GM18508 (cell line): ENCODE data around the gene KBTBD7.
"Not testable (repeated sequence)": the region's sequence is repeated elsewhere in the genome, so short reads cannot be mapped to it uniquely, and the experiment has no call there.

Experiments
- ATAC-seq: cut with Tn5 transposase; IDR thresholded peaks from one replicate; pipeline ENCODE4 v1.9.1; 2021; ENCODE audit warnings: moderate number of reproducible peaks; ENCODE audit not compliant: insufficient read depth, unreplicated experiment

Gene KBTBD7

DNA sequence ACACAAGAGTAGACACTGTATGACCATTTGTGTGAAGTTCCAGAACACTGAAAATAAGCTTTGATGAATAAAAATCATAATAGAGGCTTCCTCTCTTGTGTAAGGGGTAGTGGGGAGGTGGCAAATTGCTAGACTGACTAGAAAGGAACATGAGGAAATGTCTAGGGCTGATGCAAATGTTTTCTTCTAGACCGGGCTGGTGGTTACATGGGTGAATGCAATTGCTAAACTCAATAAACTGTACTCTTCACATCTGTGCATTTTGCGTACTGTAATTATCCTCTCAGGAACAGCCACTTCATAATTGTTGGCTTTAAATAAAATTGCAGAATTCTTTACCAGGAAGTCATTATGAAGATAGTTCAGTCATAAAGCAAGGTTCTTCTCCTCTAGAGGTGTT, 5.2 kb upstream of the KBTBD7 start:
- ATAC-seq, result no peak

- ATAC-seq, result no peak
These were observed 4.7 kb upstream of the KBTBD7 start for GRCh38 chr13:41199079-41199478.

GRCh38 chr13:41196620-41197019, 2.3 kb upstream of the KBTBD7 start:
- ATAC-seq, result no peak

GRCh38 chr13:41196011-41196410, 1.6 kb upstream of the KBTBD7 start:
- no peak for ATAC-seq

GRCh38 chr13:41193469-41193868, 900 bp downstream of the KBTBD7 start:
- no peak for ATAC-seq

DNA sequence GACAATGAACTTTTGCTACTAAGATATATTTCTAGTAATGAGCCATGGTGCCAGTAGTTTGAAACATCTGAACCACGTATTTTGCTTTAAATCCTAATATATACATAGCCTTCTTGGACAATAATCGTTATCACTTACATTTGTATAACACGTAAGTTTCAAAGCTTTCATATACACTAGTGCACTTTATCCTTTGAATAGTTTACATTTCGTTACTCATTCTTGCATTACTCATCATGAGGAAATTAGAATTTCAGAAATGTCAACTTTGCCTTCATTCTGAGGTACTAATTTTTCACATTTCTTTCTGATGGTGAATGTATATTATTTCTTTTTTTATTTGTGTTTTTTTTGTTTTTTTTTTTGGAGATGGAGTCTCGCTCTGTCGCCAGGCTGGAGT, 5.8 kb downstream of the KBTBD7 start:
- no peak for ATAC-seq

GRCh38 chr13:41186481-41186880, 7.9 kb downstream of the KBTBD7 start:
- no peak for ATAC-seq

DNA sequence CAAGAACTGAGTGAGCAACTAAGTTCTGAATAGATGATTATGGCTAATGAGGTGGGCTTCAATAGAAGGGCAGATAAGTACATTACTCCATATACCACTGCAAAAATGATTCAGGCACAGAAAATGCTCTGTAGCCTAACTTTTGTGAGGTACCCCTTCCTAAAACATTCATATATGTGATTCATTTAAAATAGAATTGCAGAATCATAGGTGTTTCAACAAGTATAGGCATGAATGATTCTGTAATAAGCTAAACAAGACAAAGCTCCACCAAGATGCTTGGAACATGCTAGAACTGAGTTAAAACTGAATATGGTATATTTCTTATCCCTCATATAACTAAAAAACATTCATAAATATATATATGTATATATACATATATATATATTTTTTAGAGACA, 12.1 kb downstream of the KBTBD7 start:
- no peak for ATAC-seq

GRCh38 chr13:41179593-41180250, 14.6 kb downstream of the KBTBD7 start:
- ATAC-seq, result no peak

GRCh38 chr13:41178040-41178439, 16.3 kb downstream of the KBTBD7 start:
- no peak for ATAC-seq

DNA sequence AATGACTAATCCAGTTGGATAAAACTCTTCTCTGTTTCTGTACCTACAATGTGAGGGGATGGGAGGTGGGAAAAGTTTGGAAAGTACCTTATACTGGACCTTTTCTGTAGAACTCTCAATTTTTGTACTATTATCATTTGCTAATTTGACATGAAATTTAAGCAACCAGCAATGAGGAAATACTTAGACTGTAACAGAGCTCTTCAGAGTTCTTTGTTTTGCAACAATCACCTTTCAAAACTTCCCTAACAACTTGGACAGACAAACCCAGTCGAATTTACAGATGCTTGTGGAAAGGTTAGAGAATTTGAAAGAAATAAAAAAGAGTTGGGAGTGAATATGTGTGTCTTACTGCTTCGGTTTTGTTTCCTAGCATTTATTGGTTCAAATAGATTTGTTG, 16.8 kb downstream of the KBTBD7 start:
- no peak for ATAC-seq

DNA sequence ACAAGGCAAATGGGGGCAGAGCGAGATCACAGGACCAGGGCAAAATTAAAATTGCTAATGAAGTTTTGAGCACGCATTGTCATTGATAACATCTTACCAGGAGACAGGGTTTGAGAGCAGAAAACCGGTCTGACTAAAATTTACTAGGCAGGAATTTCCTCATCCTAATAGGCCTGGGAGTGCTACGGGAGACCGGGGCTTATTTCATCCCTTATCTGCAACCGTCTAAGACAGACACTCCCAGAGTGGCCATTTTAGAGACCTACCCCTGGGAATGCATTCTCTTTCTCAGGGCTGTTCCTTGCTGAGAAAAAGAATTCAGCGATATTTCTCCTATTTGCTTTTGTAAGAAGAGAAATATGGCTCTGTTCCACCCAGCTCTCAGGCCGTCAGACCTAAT, 18.8 kb downstream of the KBTBD7 start:
- not testable (repeated sequence) for ATAC-seq

GRCh38 chr13:41162151-41162550, 32.2 kb downstream of the KBTBD7 start:
- ATAC-seq, result no peak

- no peak for ATAC-seq
These were observed 35.2 kb downstream of the KBTBD7 start for GRCh38 chr13:41159174-41159573.

GRCh38 chr13:41157048-41157717, 37.2 kb downstream of the KBTBD7 start:
- ATAC-seq, result no peak

GRCh38 chr13:41156620-41157019, 37.7 kb downstream of the KBTBD7 start:
- no peak for ATAC-seq

- no peak for ATAC-seq
These were observed 40.3 kb downstream of the KBTBD7 start for GRCh38 chr13:41154042-41154441.

- ATAC-seq, result no peak
These were observed 42.4 kb downstream of the KBTBD7 start for GRCh38 chr13:41152005-41152404.

DNA sequence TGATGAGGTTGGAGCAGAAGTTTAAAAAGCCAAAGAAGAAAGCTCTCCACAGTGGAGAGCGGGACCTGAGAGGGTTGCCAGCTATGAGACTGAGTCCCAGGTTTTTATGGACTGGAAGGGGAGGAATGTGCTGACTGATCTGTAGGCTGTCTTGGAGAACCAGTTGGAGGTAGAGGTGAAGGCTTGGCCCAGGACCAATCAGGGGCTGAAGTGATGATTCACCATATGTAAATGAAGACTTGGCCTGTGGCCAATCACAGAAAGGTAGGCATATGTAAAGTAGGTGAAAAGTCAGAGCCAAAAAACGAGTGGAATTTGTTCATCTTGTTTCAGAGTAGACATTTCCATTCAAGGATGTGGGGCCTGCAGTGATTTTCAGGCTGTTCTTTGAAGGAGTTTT, 44.3 kb downstream of the KBTBD7 start:
- no peak for ATAC-seq

- ATAC-seq, result no peak
These were observed 45.7 kb downstream of the KBTBD7 start for GRCh38 chr13:41148419-41149283.
